Ovary (tissue), 3 donors: ENCODE results near the gene LGALS7.

Experiments
- POLR2A ChIP-seq: fragments of 450-650 bp; IDR thresholded peaks from one replicate; pipeline ENCODE4 v1.6.1; 2017; ENCODE audit warnings: antibody characterized with exemption, mild to moderate bottlenecking, moderate library complexity
- TF ChIP-seq, protein P1 (sequence below), 3 donors: fragments of 450-650 bp in 2 of 3; fragments of 200-600 bp in 1 of 3; IDR thresholded peaks; one replicate each; pipeline versions ENCODE4 v1.5.1 to v1.8.0; 2016 to 2022; ENCODE audit warnings: antibody characterized with exemption in 3 of 3, mild to moderate bottlenecking in 1 of 3
- donor health status: DM: no; HTN: no; CAD: no.

- TF ChIP-seq, protein P1, sequence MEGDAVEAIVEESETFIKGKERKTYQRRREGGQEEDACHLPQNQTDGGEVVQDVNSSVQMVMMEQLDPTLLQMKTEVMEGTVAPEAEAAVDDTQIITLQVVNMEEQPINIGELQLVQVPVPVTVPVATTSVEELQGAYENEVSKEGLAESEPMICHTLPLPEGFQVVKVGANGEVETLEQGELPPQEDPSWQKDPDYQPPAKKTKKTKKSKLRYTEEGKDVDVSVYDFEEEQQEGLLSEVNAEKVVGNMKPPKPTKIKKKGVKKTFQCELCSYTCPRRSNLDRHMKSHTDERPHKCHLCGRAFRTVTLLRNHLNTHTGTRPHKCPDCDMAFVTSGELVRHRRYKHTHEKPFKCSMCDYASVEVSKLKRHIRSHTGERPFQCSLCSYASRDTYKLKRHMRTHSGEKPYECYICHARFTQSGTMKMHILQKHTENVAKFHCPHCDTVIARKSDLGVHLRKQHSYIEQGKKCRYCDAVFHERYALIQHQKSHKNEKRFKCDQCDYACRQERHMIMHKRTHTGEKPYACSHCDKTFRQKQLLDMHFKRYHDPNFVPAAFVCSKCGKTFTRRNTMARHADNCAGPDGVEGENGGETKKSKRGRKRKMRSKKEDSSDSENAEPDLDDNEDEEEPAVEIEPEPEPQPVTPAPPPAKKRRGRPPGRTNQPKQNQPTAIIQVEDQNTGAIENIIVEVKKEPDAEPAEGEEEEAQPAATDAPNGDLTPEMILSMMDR (IDR thresholded peaks at IDR 0.05) = no peak
- TF ChIP-seq POLR2A = no peak
Measured at GRCh38 chr19:38745316-38745715, 28.0 kb downstream of the LGALS7 start.
